HG02885 (cell line): Measurements from ENCODE around the gene MESP1.
A peak's percentile ranks its signal among the peaks of the same experiment; 100 is the strongest.

Experiments used
- ATAC-seq: cut with Tn5 transposase; IDR thresholded peaks from one replicate; pipeline ENCODE4 v1.9.1; 2021; ENCODE audit warnings: mild to moderate bottlenecking; ENCODE audit not compliant: unreplicated experiment, poor library complexity

The MESP1 gene

DNA sequence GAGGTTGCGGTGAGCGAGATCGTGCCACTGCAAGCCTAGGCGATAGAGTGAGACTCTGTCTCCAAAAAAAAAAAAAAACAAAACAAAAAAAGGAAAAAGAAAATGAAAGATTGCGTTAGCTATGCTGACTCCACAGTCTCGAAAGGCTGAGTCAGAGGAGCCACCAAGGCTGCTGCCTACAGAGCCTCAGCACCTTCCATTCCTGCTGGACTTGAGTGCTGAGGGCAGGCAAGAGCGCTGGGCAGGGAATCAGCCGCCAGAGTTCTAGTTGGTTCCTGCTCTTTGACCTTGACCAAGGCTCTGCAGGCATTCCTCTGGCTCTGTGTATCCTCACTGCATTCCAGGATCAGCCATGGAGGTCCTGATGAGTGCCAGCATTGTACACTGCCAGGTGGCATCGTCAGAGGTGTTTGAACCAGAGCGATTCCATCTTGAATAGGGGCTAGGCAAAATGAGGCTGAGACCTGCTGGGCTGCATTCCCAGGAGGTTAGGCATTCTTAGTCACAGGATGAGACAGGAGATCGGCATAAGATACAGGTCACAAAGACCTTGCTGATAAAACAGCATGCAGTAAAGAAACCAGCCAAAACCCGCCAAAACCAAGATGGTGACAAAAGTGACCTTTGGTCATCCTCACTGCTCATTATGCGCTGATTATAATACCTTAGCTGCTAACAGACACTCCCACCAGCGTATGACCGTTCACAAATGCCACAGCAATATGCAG lies 31.0 kb upstream of the MESP1 start:
- no peak for ATAC-seq

GRCh38 chr15:89781055-89781454 lies 30.0 kb upstream of the MESP1 start:
- no peak for ATAC-seq

- no peak for ATAC-seq
Observed at GRCh38 chr15:89780601-89781000, 29.6 kb upstream of the MESP1 start.

DNA sequence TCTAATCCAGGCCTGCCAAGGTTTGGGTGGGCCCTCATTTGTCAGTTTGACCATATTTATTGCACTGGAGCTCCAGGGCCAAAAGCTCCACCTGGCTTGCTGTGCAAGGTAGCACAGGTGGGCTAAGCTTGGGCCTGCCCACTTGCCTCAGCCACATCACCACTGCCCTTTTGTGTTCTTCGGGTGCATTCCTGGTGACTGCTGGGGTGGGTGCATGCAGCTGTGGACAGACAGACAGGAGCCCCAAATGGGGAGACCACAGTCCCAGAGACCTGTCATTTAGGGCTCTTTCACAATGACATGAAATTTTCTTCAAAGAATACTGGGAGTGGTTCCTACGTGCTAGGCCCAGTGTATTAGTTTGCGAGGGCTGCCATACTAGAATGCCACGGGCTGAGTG lies 27.8 kb upstream of the MESP1 start:
- no peak for ATAC-seq

DNA sequence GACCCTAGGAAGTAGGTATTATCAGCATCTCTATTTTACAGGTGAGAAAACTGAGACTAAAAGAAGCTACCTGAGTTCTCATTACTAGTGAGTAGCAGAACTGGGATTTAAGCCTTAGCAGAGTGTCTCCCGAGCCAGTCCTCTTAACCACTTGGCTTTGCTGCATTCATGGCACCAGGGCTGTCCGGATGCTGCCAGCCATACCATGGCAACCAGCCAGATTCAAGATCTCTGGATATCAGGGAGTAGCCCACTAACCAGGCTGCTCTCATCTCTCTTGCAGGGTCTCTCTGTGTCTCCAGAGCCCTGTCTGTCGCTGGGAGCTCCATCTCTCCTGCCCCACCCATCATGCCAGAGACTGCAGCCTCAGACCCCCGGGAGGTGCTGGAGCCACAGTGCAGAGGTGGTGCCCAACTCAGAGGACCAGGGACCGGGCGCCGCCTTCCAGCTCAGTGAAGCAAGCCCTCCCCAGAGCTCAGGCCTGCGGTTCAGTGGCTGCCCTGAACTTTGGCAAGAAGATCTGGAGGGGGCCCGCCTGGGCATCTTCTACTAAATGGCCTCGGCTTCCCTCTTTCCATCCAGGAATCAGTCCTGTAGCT lies 26.8 kb upstream of the MESP1 start:
- ATAC-seq: no peak

GRCh38 chr15:89777073-89777751 lies 26.2 kb upstream of the MESP1 start:
- ATAC-seq: no peak

- ATAC-seq: peak; percentile 79
Observed at GRCh38 chr15:89776274-89777072, 25.4 kb upstream of the MESP1 start, which contains the start of gene MESP2. Gene MESP2, plus strand, starts transcription at chr15:89776332. Its CDS starts 26 bp downstream, at chr15:89776358.

GRCh38 chr15:89775815-89776214 lies 24.8 kb upstream of the MESP1 start:
- no peak for ATAC-seq

DNA sequence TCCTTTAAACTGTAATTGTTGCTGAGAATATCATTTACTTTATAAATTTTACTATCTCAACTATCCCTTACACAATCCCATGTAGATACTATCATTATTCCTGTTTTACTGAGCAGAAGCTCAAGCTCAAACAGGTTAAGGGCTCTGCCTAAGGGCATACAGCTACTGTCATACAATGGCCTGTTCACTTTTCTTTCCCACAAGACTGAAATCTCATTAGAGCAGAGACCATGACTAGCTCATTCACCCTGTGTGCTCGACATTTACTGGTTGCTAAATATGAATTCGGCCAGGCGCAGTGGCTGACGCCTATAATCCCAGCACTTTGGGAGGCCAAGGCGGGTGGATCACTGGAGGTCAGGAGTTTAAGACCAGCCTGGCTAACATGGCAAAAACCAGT lies 23.4 kb upstream of the MESP1 start:
- no peak for ATAC-seq

DNA sequence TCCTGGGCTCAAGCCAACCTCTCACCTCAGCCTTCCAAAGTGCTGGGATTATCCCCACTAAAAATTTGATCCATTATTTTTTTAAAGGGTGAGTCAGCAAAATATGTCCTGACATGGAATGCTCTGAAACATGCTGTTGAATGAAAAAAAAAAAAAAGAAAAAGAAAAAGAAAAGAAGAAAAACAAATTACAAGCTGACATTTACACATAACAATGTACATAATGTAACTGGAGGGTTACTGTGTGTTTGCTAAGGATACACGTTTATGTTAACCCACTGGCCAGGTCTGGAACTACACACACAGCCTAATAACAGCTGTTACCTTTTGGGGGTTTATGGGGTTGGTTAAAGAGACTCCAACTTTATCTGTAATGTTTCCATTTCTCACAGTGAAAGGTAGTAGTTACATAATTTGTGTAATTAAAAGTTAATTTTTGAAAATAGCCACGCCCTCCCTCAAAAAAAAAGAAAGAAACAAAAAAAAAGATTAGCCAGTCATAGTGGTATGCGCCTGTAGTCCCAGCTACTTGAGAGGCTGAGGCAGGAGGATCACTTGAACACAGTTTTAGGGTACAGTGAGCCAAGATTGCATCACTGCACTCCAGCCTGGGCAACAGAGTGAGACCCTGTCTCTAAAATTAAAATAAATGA lies 22.0 kb upstream of the MESP1 start:
- ATAC-seq: no peak

GRCh38 chr15:89770041-89770440 lies 19.0 kb upstream of the MESP1 start:
- ATAC-seq: no peak

DNA sequence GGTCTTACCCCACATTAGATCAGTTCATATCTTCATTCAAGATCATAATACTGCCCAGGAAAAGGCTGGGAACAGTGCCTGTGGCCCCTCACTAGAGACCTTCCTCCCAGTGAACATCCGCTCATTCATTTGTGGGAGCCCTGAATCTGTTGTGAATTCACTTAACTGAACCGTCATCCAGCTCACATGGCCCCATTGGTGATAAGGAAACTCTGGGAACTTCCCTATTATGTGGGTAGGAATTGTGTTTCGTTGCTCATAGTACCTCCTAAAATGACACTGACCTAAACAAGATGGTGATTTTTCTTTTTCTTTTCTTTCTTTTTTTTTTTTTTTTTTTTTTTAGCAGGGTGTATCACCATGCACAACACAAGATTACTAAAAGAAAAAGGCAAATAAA lies 18.3 kb upstream of the MESP1 start:
- no peak for ATAC-seq

DNA sequence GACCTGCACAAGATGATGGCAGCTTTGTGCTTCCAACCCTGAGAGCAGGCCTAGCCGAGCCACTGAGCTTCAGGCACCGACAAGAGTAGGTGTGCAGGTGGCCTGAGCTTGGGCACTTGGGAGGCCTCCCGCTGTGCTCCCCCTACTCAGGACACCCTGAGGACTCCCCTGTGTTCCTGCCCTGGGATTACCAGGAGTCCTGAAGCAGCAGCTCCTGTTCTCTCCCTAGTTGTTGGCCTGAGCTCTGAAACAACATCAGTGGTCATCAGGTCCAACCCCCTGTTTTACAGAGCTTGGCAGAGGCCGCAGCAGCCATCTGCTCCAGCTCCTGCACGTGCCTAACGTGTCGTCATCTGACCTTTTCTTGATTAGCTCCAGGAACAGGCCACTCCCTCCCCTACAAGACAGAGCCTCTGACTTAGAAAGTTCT lies 17.0 kb upstream of the MESP1 start:
- no peak for ATAC-seq

DNA sequence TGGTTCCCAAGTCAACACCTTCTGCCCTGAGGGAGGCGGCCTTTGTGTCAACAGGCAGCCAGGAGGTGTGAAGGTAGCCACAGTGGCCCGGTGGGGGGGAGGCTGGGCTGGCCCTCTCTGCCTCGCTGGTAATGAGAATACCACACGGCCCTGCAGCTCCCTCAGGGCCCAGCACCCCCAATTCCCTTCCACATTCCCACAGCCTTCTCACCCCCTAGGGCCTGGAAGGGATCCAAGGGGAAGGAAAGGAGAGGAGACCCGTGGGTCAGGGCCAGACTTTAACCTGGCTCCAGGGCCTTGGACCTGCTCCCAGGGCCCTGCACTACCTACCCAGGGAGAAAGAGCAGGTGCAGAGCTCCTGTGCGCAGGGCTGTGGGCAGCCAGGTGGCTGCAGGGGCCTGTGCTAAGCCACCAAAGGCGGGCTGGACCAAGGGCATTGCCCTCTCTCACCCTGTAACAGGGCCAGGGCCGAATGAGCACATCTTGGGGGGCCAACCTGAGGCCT lies 16.4 kb upstream of the MESP1 start:
- no peak for ATAC-seq

DNA sequence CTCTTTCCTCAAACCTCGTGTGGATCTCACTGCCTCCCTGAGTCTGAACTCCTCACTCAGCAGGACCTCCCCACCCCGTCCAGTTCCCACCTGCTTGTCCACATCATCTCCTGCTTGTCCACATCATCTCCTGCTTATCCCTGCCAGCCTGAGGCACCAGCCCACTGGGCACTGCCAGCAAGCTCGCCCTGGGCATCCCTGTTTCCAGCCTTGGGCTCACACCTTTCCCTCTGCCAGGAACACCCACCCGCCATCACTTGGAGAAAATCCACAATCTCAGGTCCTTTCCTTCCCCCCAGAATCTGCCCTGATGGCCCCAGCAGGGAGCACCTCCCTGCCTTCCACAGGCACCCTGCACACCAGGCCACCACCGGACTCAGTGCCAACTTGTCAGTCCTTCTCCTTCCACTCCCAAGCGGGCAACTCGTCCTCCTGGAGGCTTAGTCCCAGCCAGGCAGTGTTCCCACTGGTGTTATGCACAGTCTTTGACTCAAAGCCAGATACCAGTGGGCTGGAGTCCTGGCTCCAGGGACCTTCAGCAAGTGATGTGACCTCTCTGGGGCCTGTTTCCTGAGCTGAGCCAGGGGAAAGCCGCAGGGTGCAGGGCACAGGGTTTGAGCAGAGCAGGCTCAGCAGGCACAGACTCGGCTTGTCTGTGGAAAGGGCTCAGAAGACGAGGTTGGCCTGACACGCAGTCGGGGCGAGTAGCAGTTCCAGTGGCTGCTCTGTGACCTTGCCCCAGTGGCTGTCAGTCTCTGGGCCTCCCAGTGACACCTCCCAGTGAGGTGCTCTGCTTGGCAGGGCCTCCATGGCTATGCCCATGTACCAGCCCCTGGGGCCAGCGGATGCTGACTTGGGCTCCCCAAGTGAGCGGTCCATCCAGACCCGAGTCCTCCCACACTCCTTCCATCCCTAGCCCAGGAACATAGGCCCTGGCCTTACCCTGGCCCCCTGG lies 15.6 kb upstream of the MESP1 start:
- no peak for ATAC-seq

DNA sequence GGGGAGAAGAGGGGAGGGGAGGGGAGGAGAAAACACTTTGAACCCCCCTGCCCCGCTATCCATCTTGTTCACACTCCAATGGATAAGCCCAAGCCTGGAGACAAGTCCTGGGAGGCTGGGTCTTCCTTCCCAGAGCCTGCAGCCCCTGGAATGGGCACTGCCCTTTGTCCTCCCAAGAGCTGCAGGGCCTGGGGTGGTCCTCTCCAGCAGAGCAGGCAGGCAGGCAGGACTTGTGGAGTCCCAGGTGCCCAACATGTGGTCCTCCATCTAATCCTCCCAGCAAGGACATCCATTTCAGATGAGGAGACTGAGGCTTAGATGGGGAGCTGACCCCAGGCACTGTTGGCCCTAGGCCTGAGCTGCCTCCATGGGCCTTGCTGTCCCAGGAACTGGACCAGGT lies 14.6 kb upstream of the MESP1 start:
- no peak for ATAC-seq

- ATAC-seq: no peak
Observed at GRCh38 chr15:89761929-89762328, 10.9 kb upstream of the MESP1 start.

GRCh38 chr15:89761009-89761831 lies 10.2 kb upstream of the MESP1 start:
- no peak for ATAC-seq
